GM12891 (cell line): ENCODE measurements around the gene SH3RF2.

Experiments used
- POLR2A ChIP-seq: IDR thresholded peaks from 2 replicates; pipeline ENCODE4 v1.6.1; 2011; ENCODE audit warnings: low read depth, low read length, control low read depth
- POLR2AphosphoS5 ChIP-seq: IDR thresholded peaks from 2 replicates; pipeline ENCODE4 v1.6.1; 2011; ENCODE audit warnings: low read depth, low read length, control low read depth
- POU2F2 ChIP-seq: IDR thresholded peaks from 2 replicates; pipeline ENCODE4 v1.6.1; 2011; ENCODE audit warnings: low read depth, mild to moderate bottlenecking, control low read depth, low read length, moderate library complexity

GRCh38 chr5:145951071-145951470, 14.7 kb downstream of the SH3RF2 start:
- TF ChIP-seq POLR2AphosphoS5 (no peak), POLR2A (no peak), POU2F2 (no peak)
